Cerebellar cortex (tissue), 1 donor: ENCODE data around the gene CRELD2.

Source experiments
- DNase-seq: peaks from one replicate; pipeline ENCODE4 v3.0.0-alpha.2; 2015; ENCODE audit warnings: low spot score

CRELD2 gene

DNA sequence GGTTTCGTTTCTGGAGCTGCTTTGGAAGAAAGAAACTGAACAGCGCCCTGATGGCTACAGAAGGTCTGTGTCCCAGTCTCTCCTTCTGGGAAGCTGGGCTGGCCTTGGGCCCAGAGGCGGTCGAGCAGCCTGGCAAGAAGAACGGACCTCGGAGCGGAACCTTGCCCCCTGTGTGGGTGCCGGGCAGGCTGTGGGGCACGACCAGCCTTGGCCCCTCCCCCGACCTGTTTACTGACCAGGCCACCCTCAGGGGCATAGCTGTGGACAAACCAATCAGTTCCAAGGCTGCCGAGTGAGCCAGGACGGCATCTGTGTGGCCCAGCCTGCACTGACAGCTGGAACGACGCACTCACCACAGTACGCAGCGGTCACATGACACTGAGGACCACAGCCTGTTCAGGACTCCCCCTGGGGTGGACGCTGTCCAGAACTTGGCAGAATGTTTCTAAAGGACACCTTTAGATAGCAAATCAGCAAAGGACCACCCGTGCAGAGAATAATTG is 49.3 kb downstream of the CRELD2 start:
- no peak for DNase-seq

DNA sequence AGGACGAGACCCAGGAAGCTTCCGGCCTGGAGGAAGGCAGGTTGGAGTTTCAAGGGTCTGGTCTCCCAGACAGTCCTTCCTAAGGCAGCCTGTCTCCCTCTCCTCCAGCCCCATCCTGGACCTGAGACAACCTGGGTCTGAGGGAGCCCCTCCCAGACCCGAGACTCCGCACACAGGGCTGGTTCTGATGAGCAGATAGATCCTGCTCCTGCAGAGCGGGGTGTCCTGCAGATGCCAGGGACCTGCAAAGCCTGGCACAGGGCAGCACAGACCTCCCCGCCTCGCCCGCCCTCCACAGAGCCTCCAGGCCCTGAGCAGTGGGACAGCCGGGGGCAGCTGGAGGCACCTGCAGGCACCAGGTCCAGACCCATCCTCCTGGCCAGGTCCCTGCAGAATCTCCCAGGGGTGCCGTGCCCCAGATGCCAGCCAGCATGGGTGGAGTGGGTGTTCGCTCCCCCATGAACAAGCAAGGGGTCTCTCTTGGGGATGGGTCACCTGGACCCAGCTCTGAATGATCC is 49.9 kb downstream of the CRELD2 start:
- no peak for DNase-seq

DNA sequence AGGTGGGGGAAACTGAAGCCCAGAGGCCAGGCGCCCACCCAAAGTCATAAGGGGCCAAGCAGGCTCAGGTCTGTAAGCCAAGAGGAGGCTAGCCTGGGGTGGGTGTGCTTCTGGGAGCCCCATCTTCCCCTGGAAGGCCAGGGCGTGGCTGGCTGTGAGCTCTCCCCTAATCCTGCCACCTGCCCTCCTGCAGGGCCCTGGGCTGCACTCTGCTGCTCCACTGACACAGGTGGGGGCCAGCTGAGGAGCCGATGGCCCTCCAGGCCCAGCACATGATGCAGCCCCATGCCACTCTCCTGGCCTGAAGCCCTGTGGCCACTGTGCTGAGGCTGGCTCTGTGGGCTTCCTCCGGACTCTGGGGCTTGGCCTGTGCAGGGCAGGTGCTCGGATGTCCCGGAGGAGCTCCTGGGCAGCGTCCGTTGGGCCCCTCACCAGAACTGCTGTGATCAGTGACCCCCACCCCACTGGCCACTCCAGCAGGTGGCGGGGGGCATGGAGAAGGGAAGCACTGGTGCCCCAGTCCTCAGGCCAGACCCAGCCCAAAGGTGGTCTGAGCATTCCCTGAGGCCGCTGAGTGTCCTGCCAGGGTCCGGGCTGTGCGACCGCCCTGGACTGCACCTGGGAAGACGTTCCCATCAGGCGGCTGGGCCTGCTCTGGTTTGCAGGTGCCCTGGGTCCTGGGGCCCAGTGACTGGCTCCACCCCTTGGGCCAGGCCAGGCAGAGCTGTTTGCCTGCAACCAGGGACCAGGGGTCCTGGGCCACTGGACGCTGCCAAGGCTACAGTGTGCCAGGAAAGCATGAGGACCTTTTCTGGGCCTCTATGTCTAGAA is 50.6 kb downstream of the CRELD2 start:
- DNase-seq: no peak

DNA sequence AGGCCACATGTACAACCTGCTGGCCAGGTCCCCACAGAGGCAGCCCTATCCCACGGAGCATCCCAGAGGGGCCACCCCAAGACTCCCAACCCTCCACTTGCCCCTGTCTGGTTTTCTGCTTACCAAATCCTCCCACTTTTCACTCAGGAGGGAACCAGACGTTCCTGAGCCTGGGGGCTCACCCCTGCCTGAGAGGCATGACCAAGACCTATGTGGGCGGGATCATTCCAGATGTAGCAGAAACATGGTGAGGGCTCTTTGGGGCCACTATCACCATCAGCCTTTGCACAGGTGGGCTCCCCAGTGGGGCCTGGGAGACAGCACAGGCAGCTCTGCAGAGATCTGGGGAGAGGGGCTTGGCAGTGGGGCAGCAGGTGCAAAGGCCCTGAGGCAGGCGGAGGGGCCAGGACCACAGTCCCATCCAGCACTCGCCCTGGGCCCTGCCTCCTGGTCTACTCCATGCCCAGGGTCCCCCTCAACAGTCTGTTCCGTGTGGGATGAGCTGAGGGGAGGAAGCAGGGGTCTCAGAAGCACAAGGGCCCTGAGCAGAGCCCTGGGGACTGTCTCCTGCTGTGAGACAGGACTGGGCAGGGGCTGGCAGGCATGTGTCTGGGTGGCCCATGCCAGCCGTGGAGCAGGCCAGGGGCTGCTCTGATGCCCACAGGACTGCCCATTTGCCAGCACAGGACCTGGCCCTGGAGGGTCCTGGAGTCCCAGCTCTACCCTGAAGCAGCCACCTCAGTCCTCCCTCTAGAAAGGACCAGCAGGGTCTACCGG is 51.5 kb downstream of the CRELD2 start:
- no peak for DNase-seq

DNA sequence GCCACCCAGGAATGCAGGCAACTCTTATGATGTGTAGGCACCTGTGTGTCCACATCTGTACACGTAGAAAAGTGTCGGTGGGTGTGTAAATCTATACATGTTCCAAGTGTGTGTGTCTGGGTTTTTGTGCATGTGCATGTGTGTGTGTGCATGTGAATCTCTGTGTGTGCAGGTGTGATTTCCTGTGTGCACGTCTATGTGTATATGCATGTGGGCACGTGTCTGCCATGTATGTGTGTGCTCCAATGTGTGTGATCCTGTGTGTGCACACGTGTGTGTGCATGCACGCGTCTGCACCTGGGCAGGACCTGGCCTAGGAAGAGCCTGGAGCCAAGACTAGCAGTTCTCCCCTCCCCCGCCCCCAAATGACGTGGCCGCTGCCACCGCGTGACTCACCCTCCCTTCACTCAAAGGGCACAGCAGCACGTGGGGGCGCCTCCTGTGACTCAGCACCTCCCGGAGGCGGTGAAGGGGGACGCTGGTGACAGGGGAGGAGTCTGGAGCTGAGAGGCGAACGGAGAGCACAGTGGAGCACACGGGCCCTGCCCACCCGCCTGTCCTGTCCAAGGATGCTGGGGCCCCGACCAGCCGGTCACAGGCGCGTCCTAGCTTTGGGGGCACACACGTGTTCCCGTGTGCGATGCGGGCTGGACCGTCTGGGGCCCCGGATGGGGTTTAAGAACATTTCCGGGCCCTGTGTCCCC is 52.2 kb downstream of the CRELD2 start:
- peak; percentile 92 for DNase-seq

DNA sequence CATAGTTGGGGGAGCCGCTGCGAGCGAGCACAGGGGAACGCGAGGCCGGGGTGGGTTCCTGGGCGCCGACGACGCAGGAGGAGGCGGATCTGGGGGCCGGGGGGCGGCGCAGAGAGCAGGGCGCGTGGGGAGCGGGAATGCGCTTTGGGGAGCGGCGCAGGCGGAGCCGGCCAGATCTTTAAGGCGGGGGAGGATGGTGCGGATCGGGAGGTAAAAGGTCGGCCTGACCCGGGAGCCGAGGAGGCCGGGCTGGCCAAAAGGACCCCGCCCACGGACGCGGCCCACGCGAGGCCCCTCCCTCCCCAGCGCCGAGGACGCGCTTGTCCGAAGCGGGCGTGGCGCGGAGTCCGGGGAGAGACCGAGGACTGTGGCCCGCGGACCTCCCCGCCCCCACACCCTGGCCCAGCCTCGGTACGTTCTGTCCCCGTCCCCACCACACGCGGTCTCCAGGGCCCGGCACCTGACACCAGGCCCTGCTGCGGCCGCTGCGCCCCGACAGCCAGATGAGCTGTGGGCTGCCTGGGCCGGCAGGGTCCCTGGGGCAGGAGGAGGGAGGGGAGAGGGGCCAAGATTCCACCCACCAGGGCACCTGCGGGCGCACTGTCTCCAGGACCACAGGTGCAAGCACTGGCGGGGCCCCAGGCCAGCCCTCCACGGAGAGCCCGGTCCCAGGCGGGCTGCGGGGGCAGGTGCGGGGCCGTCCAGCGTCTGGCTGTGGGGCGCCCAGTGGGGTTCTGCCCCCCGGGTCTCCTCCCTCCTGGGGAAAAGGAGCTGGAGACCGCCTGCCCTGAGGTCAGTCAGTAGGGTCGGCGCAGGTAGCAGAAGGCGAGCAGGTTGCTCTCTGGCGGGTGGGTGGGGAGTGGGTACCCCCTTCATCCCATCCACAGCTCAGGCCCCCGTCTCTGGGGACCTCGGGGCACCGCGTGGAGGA is 53.1 kb downstream of the CRELD2 start:
- no peak for DNase-seq

DNA sequence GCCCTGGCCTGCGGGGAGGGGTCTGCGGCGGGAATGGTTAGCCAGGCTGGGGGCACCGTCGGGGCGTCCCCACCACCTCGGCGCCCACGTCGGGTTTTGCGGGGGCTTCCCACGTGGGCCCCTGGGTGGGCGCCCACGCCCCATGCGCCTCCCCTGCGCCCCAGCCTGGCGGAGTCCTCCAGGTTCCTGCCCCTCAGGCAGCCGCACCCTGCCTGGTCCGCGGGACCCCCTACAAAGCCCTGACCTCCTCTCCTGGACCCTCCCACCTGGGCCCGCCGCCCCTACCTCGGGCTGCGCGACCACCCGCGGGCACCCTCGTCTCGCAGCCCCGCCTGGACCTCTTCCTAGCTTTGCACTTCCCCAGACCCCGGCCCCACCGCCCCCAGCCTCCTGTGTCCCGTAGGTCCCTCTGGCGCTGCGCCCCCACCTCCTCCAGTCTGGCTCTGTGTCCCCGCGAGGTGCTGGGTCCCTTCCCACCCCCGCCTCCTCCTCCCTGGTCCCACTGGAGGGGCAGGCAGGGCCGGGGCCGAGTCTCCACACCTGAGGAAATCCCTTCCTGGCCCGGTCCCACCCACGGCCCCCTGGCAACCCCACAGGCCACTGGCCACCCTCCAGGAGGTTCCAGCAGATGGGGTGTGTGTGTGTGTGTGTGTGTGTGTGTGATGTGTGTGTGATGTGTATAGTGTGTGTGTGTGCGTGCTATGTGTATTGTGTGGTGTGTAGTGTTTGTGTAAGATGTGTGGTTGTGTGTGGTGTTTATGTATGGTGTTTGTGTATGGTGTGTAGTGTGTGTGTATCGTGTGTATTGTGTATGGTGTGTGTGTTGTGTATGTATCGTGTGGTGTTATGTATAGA is 54.0 kb downstream of the CRELD2 start:
- DNase-seq: no peak

DNA sequence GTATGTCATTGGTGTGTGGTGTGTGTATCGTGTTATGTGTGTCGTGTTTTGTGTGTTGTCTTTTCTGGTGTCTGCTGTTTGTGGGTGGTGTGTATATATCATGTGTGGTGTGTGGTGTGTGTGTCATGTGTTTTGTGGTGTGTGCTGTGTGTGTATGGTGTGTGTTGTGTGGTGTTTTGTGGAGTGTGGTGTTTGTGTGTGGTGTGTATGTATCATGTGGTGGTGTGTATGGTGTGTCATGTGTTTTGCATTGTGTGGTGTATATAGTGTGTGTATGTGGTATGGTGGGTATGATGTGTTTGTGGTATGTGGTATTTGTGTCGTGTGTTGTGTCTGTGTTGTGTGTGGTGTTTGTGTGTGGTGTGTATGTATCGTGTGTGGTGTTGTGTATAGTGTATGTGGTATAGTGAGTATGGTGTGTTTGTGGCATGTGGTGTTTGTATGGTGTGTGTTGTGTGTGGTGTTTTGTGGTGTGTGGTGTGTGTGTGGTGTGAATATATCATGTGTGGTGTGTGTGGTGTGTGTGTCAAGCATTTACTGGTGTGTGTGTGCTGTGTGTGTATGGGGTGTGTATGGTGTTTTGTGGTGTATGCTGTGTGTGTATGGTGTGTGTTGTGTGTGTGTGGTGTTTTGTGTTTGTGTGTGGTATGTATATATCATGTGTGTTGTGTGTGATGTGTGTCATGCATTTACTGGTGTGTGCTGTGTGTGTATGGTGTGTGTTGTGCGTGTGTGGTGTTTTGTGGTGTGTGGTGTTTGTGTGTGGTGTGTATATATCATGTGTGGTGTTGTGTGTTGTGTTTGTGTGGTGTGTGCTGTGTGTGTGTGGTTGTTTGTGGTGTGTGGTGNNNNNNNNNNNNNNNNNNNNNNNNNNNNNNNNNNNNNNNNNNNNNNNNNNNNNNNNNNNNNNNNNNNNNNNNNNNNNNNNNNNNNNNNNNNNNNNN is 54.9 kb downstream of the CRELD2 start:
- DNase-seq: no peak

DNA sequence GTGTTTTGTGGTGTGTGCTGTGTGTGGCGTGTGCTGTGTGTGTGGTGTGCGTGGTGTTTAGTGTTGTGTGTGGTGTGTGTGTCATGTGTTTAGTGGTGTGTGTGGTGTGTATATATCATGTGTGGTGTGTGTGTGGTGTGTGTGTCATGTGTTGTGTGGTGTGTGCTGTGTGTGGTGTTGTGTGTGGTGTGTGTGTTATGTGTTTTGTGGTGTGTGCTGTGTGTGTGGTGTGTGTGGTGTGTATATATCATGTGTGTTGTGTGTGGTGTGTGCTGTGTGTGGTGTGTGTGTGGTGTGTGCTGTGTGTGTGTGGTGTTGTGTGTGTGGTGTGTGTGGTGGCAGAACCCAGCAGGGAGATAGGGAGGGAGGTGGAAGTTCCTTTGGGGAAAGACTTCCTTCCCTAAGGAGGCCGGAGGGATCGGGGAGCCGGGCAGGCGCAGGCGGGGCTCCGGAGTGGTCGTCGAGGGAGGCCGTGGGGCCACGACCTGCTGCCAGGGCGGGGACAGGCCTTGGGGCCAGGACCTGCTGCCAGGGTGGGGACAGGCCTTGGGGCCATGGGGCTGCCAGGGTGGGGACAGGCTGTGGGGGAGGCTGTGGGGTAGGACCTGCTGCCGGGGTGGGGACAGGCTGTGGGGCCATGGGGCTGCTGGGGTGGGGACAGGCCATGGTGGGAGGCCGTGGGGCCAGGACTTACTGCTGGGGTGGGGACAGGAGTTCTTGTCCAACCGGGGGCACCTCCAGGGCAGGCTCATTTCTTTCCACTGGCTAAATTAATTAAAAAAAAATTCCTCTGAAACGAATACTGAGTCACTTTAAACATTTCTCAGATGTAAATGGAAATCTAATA is 57.3 kb downstream of the CRELD2 start:
- DNase-seq: peak; percentile 57

DNA sequence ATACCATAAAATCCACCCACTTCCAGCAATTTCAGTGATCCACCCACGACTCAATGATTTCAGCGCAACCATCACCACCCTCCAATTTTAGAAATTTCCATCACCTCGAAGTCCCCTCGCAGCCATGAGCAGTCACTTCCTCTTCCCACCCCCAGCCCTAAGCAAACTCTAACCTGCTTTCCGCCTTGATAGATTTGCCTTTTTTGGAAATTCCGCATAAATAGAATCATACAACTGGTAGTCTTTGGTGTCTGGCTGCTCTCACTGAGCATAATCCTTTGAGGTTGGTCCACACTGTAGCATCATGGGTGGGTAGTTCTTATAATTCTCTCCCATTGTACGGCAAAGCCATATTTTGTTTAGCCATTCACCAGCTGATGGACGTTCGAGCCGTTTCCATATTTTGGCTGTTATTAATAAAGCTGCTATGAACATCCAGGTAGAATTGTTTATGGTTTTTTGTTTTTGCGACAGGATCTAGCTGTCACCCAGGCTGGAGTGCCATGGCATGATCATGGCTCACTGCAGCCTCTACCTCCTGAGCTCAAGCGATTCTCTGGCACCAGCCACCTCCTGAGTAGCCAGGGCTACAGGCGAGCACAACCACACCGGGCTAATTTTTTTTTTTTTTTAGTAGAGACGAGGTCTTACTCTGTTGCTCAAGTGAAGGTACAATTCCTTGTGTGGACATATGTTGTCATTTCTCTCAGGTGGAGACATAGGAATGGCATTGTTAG is 58.2 kb downstream of the CRELD2 start:
- DNase-seq: no peak
